ENCODE results near the gene CDH4.

The CDH4 gene

DNA sequence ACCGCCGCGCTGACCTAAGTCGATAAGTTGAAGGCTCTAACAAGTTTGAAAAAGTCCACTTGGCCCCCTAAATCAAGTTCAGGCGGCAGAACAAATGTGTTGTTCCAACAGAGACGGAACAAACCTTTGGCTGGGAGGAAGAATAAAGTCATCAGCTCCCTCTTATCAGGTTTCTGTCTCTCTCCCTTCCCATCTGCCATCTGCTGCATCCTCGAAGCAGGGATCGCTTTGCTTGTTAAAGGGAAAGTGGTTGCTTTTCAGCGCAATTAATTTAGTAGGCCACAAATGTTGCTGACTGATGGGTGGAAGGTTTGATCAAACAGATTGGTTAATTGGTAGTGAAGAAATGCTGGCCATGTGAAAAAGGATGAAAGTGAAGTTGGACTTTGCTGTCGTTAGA, 64.3 kb downstream of the CDH4 start:
- no peak overlapping the region for H2BK15ac ChIP-seq (replicated peaks; ENCODE audit: low read depth)
- H3K79me2 ChIP-seq (ENCODE audit: control insufficient read depth, insufficient read depth, low read length) = no peaks in the 10 kb centered on the region
- WGBS (ENCODE audit: extremely low coverage, insufficient coverage, low lambda C conversion rate) = no CpG with 5 or more reads among the region's 10 CpGs
- H3K4me2 ChIP-seq (ENCODE audit: low read length) = no peak overlapping the region
- no peak overlapping the region for H2AK5ac ChIP-seq (ENCODE audit: low read length)
- H3K36me3 ChIP-seq (ENCODE audit: control insufficient read depth, insufficient read depth, low read length) = no peaks in the 10 kb centered on the region
- no peak overlapping the region for H3K18ac ChIP-seq (ENCODE audit: low read length)
- no peak overlapping the region for H4K5ac ChIP-seq (ENCODE audit: low read length)
- no peaks in the 10 kb centered on the region for H3K27me3 ChIP-seq (ENCODE audit: insufficient read depth, low read length, poor library complexity)
- no peak overlapping the region for H2BK5ac ChIP-seq (ENCODE audit: low read length)
- no peak overlapping the region for H3K23ac ChIP-seq (ENCODE audit: low read length)
- no peak overlapping the region for H2BK120ac ChIP-seq (ENCODE audit: low read depth, low read length)
- no peak overlapping the region for H3K4me3 ChIP-seq (ENCODE audit: low read length)
- DNase-seq = no peak
- no peak overlapping the region for H3K56ac ChIP-seq (ENCODE audit: low read length)
- no peaks in the 10 kb centered on the region for H3K4me1 ChIP-seq (ENCODE audit: control insufficient read depth, low read depth, low read length)
- H3K4ac ChIP-seq (ENCODE audit: low read depth, low read length) = no peak overlapping the region
- H3K79me1 ChIP-seq (ENCODE audit: low read length) = no peaks in the 10 kb centered on the region
- H3K9ac ChIP-seq (ENCODE audit: low read length) = no peak overlapping the region
- H3K27ac ChIP-seq (ENCODE audit: low read depth, low read length) = no peak overlapping the region
- no peak overlapping the region for H4K8ac ChIP-seq (ENCODE audit: low read depth, low read length)

- no peak overlapping the region for H3K4me3 ChIP-seq (ENCODE audit: low read length)
- no peak overlapping the region for H2BK15ac ChIP-seq (replicated peaks; ENCODE audit: low read depth)
- no peak overlapping the region for H3K18ac ChIP-seq (ENCODE audit: low read length)
- H3K4me2 ChIP-seq (ENCODE audit: low read length) = no peak overlapping the region
- no peaks in the 10 kb centered on the region for H3K36me3 ChIP-seq (ENCODE audit: control insufficient read depth, insufficient read depth, low read length)
- no peak overlapping the region for H2BK5ac ChIP-seq (ENCODE audit: low read length)
- H3K79me2 ChIP-seq (ENCODE audit: control insufficient read depth, insufficient read depth, low read length) = no peaks in the 10 kb centered on the region
- H3K27me3 ChIP-seq (ENCODE audit: insufficient read depth, low read length, poor library complexity) = no peaks in the 10 kb centered on the region
- no peak overlapping the region for H4K5ac ChIP-seq (ENCODE audit: low read length)
- no peak overlapping the region for H3K23ac ChIP-seq (ENCODE audit: low read length)
- no peak for DNase-seq
- no peak overlapping the region for H4K8ac ChIP-seq (ENCODE audit: low read depth, low read length)
- no CpG with 5 or more reads among the region's 12 CpGs for WGBS (ENCODE audit: extremely low coverage, insufficient coverage, low lambda C conversion rate)
- no peak overlapping the region for H3K9ac ChIP-seq (ENCODE audit: low read length)
- no peak overlapping the region for H3K27ac ChIP-seq (ENCODE audit: low read depth, low read length)
- no peak overlapping the region for H2AK5ac ChIP-seq (ENCODE audit: low read length)
- no peak overlapping the region for H2BK120ac ChIP-seq (ENCODE audit: low read depth, low read length)
- H3K79me1 ChIP-seq (ENCODE audit: low read length) = no peaks in the 10 kb centered on the region
- no peaks in the 10 kb centered on the region for H3K4me1 ChIP-seq (ENCODE audit: control insufficient read depth, low read depth, low read length)
- no peak overlapping the region for H3K4ac ChIP-seq (ENCODE audit: low read depth, low read length)
- no peak overlapping the region for H3K56ac ChIP-seq (ENCODE audit: low read length)
These were observed 66.0 kb downstream of the CDH4 start for GRCh38 chr20:61317966-61318530.

- H3K4me3 ChIP-seq (ENCODE audit: low read length) = no peak overlapping the region
- H3K79me2 ChIP-seq (ENCODE audit: control insufficient read depth, insufficient read depth, low read length) = no peaks in the 10 kb centered on the region
- no peak overlapping the region for H3K18ac ChIP-seq (ENCODE audit: low read length)
- no peak overlapping the region for H3K4ac ChIP-seq (ENCODE audit: low read depth, low read length)
- no peak overlapping the region for H3K9ac ChIP-seq (ENCODE audit: low read length)
- no peak overlapping the region for H2BK15ac ChIP-seq (replicated peaks; ENCODE audit: low read depth)
- no CpG with 5 or more reads among the region's 21 CpGs for WGBS (ENCODE audit: extremely low coverage, insufficient coverage, low lambda C conversion rate)
- no peak overlapping the region for H3K27ac ChIP-seq (ENCODE audit: low read depth, low read length)
- no peaks in the 10 kb centered on the region for H3K79me1 ChIP-seq (ENCODE audit: low read length)
- H2BK5ac ChIP-seq (ENCODE audit: low read length) = no peak overlapping the region
- H4K8ac ChIP-seq (ENCODE audit: low read depth, low read length) = no peak overlapping the region
- DNase-seq = no peak
- H2AK5ac ChIP-seq (ENCODE audit: low read length) = no peak overlapping the region
- no peak overlapping the region for H3K56ac ChIP-seq (ENCODE audit: low read length)
- H3K27me3 ChIP-seq (ENCODE audit: insufficient read depth, low read length, poor library complexity) = no peaks in the 10 kb centered on the region
- no peaks in the 10 kb centered on the region for H3K4me1 ChIP-seq (ENCODE audit: control insufficient read depth, low read depth, low read length)
- H2BK120ac ChIP-seq (ENCODE audit: low read depth, low read length) = no peak overlapping the region
- H3K36me3 ChIP-seq (ENCODE audit: control insufficient read depth, insufficient read depth, low read length) = no peaks in the 10 kb centered on the region
- no peak overlapping the region for H3K23ac ChIP-seq (ENCODE audit: low read length)
- no peak overlapping the region for H4K5ac ChIP-seq (ENCODE audit: low read length)
- H3K4me2 ChIP-seq (ENCODE audit: low read length) = no peak overlapping the region
These were observed 68.8 kb downstream of the CDH4 start for GRCh38 chr20:61320691-61321425.

DNA sequence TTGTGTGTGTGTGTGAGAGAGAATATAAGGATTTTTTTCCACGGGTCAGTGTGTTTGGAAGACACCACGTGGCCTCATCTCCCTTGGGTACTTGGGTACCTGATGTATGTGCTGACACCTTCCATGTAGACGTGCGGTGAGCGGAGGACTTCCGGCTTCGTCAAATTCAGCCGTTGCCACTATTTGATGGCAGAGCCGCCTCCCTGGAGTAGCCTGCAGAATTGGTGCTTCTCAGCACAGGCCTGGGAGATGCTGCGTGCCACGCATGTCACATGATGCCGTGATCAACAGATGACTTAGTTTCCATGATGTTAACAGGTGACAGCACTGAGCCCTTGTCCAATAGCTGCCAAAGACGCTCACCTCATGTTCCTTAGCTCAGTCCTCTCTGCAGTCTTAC, 69.4 kb downstream of the CDH4 start:
- no peak overlapping the region for H3K18ac ChIP-seq (ENCODE audit: low read length)
- H2BK120ac ChIP-seq (ENCODE audit: low read depth, low read length) = no peak overlapping the region
- no peak overlapping the region for H3K23ac ChIP-seq (ENCODE audit: low read length)
- H2BK15ac ChIP-seq (replicated peaks; ENCODE audit: low read depth) = no peak overlapping the region
- no peak overlapping the region for H2AK5ac ChIP-seq (ENCODE audit: low read length)
- no peak overlapping the region for H4K8ac ChIP-seq (ENCODE audit: low read depth, low read length)
- no peaks in the 10 kb centered on the region for H3K36me3 ChIP-seq (ENCODE audit: control insufficient read depth, insufficient read depth, low read length)
- no peak overlapping the region for H3K27ac ChIP-seq (ENCODE audit: low read depth, low read length)
- no peak overlapping the region for H4K5ac ChIP-seq (ENCODE audit: low read length)
- H3K27me3 ChIP-seq (ENCODE audit: insufficient read depth, low read length, poor library complexity) = no peaks in the 10 kb centered on the region
- no peak overlapping the region for H2BK5ac ChIP-seq (ENCODE audit: low read length)
- WGBS (ENCODE audit: extremely low coverage, insufficient coverage, low lambda C conversion rate) = no CpG with 5 or more reads among the region's 13 CpGs
- no peaks in the 10 kb centered on the region for H3K79me2 ChIP-seq (ENCODE audit: control insufficient read depth, insufficient read depth, low read length)
- no peak overlapping the region for H3K56ac ChIP-seq (ENCODE audit: low read length)
- no peak for DNase-seq
- H3K79me1 ChIP-seq (ENCODE audit: low read length) = no peaks in the 10 kb centered on the region
- no peak overlapping the region for H3K4me3 ChIP-seq (ENCODE audit: low read length)
- H3K4ac ChIP-seq (ENCODE audit: low read depth, low read length) = no peak overlapping the region
- no peak overlapping the region for H3K9ac ChIP-seq (ENCODE audit: low read length)
- no peak overlapping the region for H3K4me2 ChIP-seq (ENCODE audit: low read length)
- no peaks in the 10 kb centered on the region for H3K4me1 ChIP-seq (ENCODE audit: control insufficient read depth, low read depth, low read length)

- Histone ChIP-seq H3K79me1 (ENCODE audit: low read length) (no peaks in the 10 kb centered on the region), H3K4me2 (ENCODE audit: low read length) (no peak overlapping the region), H3K18ac (ENCODE audit: low read length) (no peak overlapping the region), H2BK120ac (ENCODE audit: low read depth, low read length) (no peak overlapping the region), H3K4me3 (ENCODE audit: low read length) (no peak overlapping the region), H3K56ac (ENCODE audit: low read length) (no peak overlapping the region), H2BK15ac (replicated peaks; ENCODE audit: low read depth) (no peak overlapping the region), H3K79me2 (ENCODE audit: control insufficient read depth, insufficient read depth, low read length) (no peaks in the 10 kb centered on the region), H3K27me3 (ENCODE audit: insufficient read depth, low read length, poor library complexity) (no peaks in the 10 kb centered on the region), H2BK5ac (ENCODE audit: low read length) (no peak overlapping the region), H3K4me1 (ENCODE audit: control insufficient read depth, low read depth, low read length) (no peaks in the 10 kb centered on the region), H3K4ac (ENCODE audit: low read depth, low read length) (no peak overlapping the region), H3K36me3 (ENCODE audit: control insufficient read depth, insufficient read depth, low read length) (no peaks in the 10 kb centered on the region), H4K8ac (ENCODE audit: low read depth, low read length) (no peak overlapping the region), H3K9ac (ENCODE audit: low read length) (no peak overlapping the region), H3K23ac (ENCODE audit: low read length) (no peak overlapping the region), H4K5ac (ENCODE audit: low read length) (no peak overlapping the region), H2AK5ac (ENCODE audit: low read length) (no peak overlapping the region), H3K27ac (ENCODE audit: low read depth, low read length) (no peak overlapping the region)
- no CpG with 5 or more reads among the region's 14 CpGs for WGBS (ENCODE audit: extremely low coverage, insufficient coverage, low lambda C conversion rate)
- DNase-seq = no peak
These were observed 70.2 kb downstream of the CDH4 start for GRCh38 chr20:61322151-61322865.

Data from mesendoderm (in vitro differentiated cells).